Measurements from ENCODE around the gene GAB1. TPM values are rescaled to one million over a fixed set of nuclear protein-coding genes. Genes with fewer than 3 reads are reported as not detected.

Gene GAB1
- total RNA-seq, 1 donor = 20.6 TPM

DNA sequence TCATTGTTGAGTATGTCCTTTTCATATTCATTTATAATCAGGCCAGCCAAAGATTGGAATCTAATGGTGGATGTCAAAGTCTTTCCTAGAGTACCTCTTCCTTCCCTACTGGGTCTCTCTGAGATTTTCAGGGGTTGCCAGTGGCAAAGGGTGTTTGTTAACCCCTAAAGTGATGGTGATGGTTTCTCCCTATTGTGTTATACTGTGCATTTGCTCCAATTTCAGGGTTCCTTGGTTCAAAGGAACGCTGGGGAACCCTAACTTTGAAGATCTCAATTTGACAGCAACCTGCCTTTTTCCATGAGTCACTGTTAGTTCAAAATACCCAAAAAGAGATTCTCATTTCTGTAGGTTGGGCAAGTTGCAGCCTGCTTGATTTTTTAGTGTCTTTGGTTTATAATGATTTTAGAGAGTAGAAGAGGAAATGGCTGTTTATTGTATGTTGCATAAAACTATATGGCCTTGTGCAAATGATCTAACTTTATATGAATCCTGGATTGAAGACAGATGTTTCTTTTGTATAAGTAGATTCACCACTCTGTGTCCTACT lies 23.0 kb downstream of the GAB1 start:
- peak overlapping the region; percentile 57 for H3K4me2 ChIP-seq (ENCODE audit: insufficient read depth, low read length)
- no peaks in the 10 kb centered on the region for H3K27me3 ChIP-seq (ENCODE audit: insufficient read depth, low read length)
- H3K4me3 ChIP-seq (ENCODE audit: insufficient read depth, low read length) = no peak overlapping the region
- no peaks in the 10 kb centered on the region for H4K20me1 ChIP-seq (ENCODE audit: insufficient read depth, low read length)
- H3K36me3 ChIP-seq (ENCODE audit: insufficient read depth, low read length) = no peaks in the 10 kb centered on the region
- H3K9me3 ChIP-seq (ENCODE audit: low read depth, low read length) = no peaks in the 10 kb centered on the region
- H3K79me2 ChIP-seq (ENCODE audit: insufficient read depth, low read length) = peaks cover 47% of the 10 kb centered on the region
- DNase-seq (ENCODE audit: insufficient read length, low spot score, missing footprints) = no peak
- H2AFZ ChIP-seq (ENCODE audit: low read length) = peak overlapping the region; percentile 7
- H3K4me1 ChIP-seq (ENCODE audit: insufficient read depth, low read length) = peaks cover 41% of the 10 kb centered on the region
- peak overlapping the region; percentile 74 for H3K27ac ChIP-seq (ENCODE audit: low read depth, low read length)
- TF ChIP-seq, protein P1, sequence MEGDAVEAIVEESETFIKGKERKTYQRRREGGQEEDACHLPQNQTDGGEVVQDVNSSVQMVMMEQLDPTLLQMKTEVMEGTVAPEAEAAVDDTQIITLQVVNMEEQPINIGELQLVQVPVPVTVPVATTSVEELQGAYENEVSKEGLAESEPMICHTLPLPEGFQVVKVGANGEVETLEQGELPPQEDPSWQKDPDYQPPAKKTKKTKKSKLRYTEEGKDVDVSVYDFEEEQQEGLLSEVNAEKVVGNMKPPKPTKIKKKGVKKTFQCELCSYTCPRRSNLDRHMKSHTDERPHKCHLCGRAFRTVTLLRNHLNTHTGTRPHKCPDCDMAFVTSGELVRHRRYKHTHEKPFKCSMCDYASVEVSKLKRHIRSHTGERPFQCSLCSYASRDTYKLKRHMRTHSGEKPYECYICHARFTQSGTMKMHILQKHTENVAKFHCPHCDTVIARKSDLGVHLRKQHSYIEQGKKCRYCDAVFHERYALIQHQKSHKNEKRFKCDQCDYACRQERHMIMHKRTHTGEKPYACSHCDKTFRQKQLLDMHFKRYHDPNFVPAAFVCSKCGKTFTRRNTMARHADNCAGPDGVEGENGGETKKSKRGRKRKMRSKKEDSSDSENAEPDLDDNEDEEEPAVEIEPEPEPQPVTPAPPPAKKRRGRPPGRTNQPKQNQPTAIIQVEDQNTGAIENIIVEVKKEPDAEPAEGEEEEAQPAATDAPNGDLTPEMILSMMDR (IDR thresholded peaks at IDR 0.05; ENCODE audit: extremely low read depth, low read depth, low read length) = no peak

DNA sequence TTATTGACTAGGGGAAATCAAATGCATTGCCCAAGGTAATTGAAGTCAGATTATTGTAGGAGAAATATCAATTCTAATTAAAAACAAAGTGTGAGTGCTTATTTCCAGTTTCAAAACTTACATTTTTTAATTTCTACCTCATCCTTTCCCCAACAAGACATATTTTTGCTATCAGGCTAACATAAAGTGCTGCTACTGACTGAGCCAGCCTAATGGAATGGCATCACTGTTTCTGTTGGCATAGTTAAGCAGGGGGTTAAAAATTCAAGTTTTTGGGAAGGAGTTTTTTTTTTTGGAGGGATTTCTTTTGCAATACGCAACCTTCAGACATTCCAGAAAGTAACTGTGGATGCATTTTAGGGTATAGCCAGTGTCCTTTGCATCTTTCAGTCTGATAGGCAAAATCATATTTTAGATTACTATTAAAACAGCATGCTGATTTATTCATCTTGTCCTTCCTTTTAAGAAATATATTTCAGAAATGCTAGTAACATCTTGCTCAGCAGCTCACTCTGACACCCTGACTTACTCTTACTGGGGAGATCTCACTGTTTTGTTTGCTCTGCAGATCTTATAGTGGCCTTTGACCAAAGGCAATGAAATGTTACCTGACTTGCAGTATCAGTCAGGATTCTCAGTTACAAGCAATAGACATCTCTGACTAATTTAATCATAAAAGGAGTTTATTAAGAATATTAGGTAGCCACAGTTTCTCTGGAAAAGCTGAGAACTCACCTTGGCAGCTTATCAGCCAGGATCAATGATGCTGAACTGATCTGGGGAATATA lies 24.4 kb downstream of the GAB1 start:
- Histone ChIP-seq H3K79me2 (ENCODE audit: insufficient read depth, low read length) (peaks cover 48% of the 10 kb centered on the region), H2AFZ (ENCODE audit: low read length) (no peak overlapping the region), H3K4me2 (ENCODE audit: insufficient read depth, low read length) (peak overlapping the region; percentile 57), H3K9me3 (ENCODE audit: low read depth, low read length) (no peaks in the 10 kb centered on the region), H3K36me3 (ENCODE audit: insufficient read depth, low read length) (no peaks in the 10 kb centered on the region), H4K20me1 (ENCODE audit: insufficient read depth, low read length) (no peaks in the 10 kb centered on the region), H3K27ac (ENCODE audit: low read depth, low read length) (peak overlapping the region; percentile 74), H3K4me3 (ENCODE audit: insufficient read depth, low read length) (peak overlapping the region; percentile 30), H3K4me1 (ENCODE audit: insufficient read depth, low read length) (peaks cover 30% of the 10 kb centered on the region), H3K27me3 (ENCODE audit: insufficient read depth, low read length) (no peaks in the 10 kb centered on the region)
- DNase-seq (ENCODE audit: insufficient read length, low spot score, missing footprints) = peak; percentile 81
- TF ChIP-seq, protein P1 (IDR thresholded peaks at IDR 0.05; ENCODE audit: extremely low read depth, low read depth, low read length) = no peak

DNA sequence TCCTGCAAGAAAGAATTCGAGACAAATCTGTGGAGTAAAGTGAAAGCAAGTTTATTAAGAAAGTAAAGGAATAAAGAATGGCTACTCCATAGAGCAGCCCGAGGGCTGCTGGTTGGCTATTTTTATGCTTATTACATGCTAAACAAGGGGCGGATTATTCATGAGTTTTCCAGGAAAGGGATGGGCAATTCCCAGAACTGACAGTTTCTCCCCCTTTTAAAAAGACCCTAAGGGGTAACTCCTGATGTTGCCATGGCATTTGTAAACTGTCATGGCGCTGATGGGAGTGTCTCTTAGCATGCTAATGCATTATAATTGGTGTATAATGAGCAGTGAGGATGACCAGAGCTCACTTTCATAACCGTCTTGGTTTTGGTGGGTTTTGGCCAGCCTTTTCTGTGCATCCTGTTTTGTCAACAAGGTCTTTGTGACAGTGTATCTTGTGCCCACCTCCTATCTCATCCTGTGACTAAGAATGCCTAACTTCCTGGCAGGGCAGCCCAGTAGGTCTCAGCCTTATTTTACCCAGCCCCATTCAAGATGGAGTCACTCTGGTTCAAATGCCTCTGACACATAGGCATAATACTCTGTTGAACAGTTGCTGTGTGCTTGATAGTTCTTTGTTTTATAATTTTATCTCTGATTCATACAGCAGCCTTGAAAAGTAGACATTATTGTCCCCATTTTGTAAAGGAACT lies 25.8 kb downstream of the GAB1 start:
- Histone ChIP-seq H2AFZ (ENCODE audit: low read length) (no peak overlapping the region), H3K27ac (ENCODE audit: low read depth, low read length) (no peak overlapping the region), H3K4me2 (ENCODE audit: insufficient read depth, low read length) (no peak overlapping the region), H3K27me3 (ENCODE audit: insufficient read depth, low read length) (no peaks in the 10 kb centered on the region), H4K20me1 (ENCODE audit: insufficient read depth, low read length) (no peaks in the 10 kb centered on the region), H3K9me3 (ENCODE audit: low read depth, low read length) (no peaks in the 10 kb centered on the region), H3K4me3 (ENCODE audit: insufficient read depth, low read length) (no peak overlapping the region), H3K4me1 (ENCODE audit: insufficient read depth, low read length) (peaks cover 30% of the 10 kb centered on the region), H3K36me3 (ENCODE audit: insufficient read depth, low read length) (no peaks in the 10 kb centered on the region), H3K79me2 (ENCODE audit: insufficient read depth, low read length) (peaks cover 45% of the 10 kb centered on the region)
- TF ChIP-seq, protein P1 (IDR thresholded peaks at IDR 0.05; ENCODE audit: extremely low read depth, low read depth, low read length) = no peak
- DNase-seq (ENCODE audit: insufficient read length, low spot score, missing footprints) = no peak

DNA sequence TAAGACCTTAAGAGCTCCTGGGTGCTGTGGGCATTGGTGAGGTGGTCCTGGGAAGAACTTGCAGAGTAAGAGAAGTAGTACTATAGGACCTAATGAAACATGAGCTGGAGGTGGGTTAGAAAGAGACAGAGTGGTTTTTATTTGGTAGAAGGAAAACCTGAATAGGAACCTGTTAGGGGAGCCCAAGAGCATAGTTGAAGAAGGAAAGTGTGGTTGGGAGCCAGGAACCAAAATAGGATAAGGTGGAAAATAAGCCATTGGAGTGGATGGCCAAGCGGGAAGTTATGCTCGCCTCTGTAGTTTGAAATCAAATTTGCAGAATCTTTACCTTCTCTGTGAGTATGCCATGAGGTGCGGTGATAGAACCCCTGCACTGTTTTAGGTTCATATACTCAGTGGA lies 26.7 kb downstream of the GAB1 start:
- Histone ChIP-seq H3K79me2 (ENCODE audit: insufficient read depth, low read length) (peaks cover 44% of the 10 kb centered on the region), H3K9me3 (ENCODE audit: low read depth, low read length) (no peaks in the 10 kb centered on the region), H3K4me1 (ENCODE audit: insufficient read depth, low read length) (peaks cover 29% of the 10 kb centered on the region), H4K20me1 (ENCODE audit: insufficient read depth, low read length) (no peaks in the 10 kb centered on the region), H3K4me3 (ENCODE audit: insufficient read depth, low read length) (no peak overlapping the region), H3K27me3 (ENCODE audit: insufficient read depth, low read length) (no peaks in the 10 kb centered on the region), H3K4me2 (ENCODE audit: insufficient read depth, low read length) (no peak overlapping the region), H3K36me3 (ENCODE audit: insufficient read depth, low read length) (no peaks in the 10 kb centered on the region), H3K27ac (ENCODE audit: low read depth, low read length) (no peak overlapping the region), H2AFZ (ENCODE audit: low read length) (no peak overlapping the region)
- TF ChIP-seq, protein P1 (IDR thresholded peaks at IDR 0.05; ENCODE audit: extremely low read depth, low read depth, low read length) = no peak
- no peak for DNase-seq (ENCODE audit: insufficient read length, low spot score, missing footprints)
